Fibroblast of villous mesenchyme (primary cell): ENCODE results near the gene BTG2. TPM values are rescaled to one million over a fixed set of nuclear protein-coding genes. Genes with fewer than 3 reads are reported as not detected.
A peak's percentile ranks its signal among the peaks of the same experiment; 100 is the strongest.

Experiments used
- DNase-seq: peaks from one replicate; pipeline ENCODE4 v3.0.0-alpha.2; 2010; ENCODE audit warnings: low read depth
- H3K4me3 ChIP-seq: 2 replicates; pipeline ENCODE4 v1.5.1; 2011; ENCODE audit warnings: low read depth, mild to moderate bottlenecking, low read length
- total RNA-seq: library from RNA; depleted of rRNA; stranded (reverse); fragments of >200 nt; gene quantifications from 2 replicates; pipeline ENCODE4 v1.2.3, GENCODE V29; 2012
- TF ChIP-seq, protein P1 (sequence below): IDR thresholded peaks from 2 replicates; pipeline ENCODE4 v1.5.1; 2012; ENCODE audit warnings: low read depth, mild to moderate bottlenecking, low read length; ENCODE audit not compliant: insufficient read depth

BTG2 gene
- total RNA-seq, 1 donor = 13.8 TPM

DNA sequence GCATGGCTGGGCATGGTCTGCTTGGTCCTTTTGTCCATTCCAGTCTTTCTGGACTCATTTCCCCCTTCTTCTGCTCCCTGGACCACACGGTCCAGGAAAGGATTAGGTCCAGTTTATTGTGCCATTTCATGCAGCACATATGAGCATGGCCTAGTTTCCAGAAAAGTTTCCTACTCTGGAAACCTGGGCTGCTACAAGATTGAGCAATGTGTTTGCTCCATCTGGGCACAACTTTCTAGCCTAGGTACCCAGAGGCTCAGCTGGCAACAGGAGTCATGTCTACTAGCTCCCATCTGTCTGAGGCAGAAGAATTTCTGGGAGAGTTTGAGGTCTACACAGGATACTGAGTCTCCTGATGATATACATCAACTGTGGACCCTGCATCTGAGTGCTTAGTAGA lies 30.8 kb downstream of the BTG2 start:
- TF ChIP-seq, protein P1, sequence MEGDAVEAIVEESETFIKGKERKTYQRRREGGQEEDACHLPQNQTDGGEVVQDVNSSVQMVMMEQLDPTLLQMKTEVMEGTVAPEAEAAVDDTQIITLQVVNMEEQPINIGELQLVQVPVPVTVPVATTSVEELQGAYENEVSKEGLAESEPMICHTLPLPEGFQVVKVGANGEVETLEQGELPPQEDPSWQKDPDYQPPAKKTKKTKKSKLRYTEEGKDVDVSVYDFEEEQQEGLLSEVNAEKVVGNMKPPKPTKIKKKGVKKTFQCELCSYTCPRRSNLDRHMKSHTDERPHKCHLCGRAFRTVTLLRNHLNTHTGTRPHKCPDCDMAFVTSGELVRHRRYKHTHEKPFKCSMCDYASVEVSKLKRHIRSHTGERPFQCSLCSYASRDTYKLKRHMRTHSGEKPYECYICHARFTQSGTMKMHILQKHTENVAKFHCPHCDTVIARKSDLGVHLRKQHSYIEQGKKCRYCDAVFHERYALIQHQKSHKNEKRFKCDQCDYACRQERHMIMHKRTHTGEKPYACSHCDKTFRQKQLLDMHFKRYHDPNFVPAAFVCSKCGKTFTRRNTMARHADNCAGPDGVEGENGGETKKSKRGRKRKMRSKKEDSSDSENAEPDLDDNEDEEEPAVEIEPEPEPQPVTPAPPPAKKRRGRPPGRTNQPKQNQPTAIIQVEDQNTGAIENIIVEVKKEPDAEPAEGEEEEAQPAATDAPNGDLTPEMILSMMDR = no peak
- no peak overlapping the region for H3K4me3 ChIP-seq
- no peak for DNase-seq

DNA sequence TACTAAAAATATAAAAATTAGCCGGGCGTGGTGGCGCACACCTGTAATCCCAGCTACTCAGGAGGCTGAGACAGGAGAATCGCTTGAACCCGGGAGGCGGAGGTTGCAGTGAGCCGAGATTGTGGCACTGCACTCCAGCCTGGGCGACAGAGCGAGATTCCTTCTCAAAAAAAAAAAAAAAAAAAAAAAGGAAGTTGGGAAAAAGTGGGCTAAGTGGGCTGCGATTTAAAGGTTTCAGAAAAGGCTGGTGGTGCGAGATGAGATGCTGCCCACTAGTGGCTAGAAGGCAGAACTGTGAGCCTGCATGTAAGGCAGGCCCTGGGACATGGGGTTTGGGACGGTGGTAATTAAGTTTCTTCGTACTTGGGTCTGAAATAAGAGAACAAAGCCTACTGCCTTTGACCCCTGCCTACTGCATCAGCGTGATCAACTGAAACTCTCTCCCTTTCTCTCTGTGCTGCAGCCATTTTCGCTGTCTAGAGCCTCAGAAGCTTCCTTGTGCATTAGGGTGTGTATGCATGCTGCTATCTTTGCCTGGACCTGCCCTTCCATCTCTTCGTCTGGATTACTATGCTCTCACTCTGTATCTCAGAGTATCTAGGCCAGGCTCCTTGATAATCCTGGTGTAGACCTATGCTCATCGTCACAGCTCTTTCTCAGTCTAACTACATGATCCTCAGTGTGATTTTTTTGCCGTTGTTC lies 33.2 kb downstream of the BTG2 start:
- DNase-seq = peak; percentile 72
- TF ChIP-seq, protein P1 = peak; percentile 92
- no peak overlapping the region for H3K4me3 ChIP-seq

GRCh38 chr1:203340112-203340790 lies 34.9 kb downstream of the BTG2 start:
- TF ChIP-seq, protein P1 = peak; percentile 88
- DNase-seq = peak; percentile 84
- no peak overlapping the region for H3K4me3 ChIP-seq

DNA sequence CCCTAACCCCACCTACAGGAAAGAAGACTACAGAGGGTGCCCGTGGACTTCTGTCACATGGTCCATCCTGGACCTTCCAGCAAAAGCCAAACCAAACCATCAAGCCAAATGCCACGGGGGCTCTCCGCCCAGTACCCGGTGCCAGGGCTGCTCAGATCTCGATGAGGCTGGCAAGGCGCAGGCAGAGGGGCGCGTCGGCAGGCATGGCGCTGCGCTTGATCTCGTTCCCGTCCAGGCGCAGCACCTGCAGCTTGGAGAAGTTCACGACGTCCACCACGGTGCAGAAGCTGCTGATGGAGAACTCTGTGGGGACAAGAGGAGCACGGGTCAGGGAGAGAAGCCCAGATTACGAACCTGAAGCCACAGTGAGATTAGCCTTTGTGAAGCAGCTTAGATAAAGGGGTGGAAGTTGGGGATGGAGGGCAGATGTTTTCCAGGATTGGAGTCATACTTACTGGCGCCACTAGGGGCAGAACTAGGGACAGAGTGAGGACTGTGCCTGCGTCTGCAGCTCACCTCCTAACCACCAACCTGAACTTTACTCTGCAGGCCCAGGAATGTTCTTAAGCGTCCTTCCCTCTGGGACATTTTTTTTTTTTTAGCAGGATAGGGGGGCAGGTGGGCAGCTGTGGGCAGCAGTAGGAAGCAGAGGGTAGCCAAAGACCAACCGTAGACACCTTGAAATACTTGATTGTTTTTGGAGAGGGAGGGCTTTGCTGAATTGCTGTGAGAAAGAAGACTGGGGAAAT lies 37.0 kb downstream of the BTG2 start:
- TF ChIP-seq, protein P1 = peak; percentile 79
- no peak overlapping the region for H3K4me3 ChIP-seq
- DNase-seq = peak; percentile 44

GRCh38 chr1:203343956-203344754 lies 38.8 kb downstream of the BTG2 start:
- DNase-seq = no peak
- TF ChIP-seq, protein P1 = no peak
- H3K4me3 ChIP-seq = no peak overlapping the region

GRCh38 chr1:203346060-203346768 lies 40.9 kb downstream of the BTG2 start:
- DNase-seq = peak; percentile 62
- H3K4me3 ChIP-seq = no peak overlapping the region
- TF ChIP-seq, protein P1 = peak; percentile 12
